SK-MEL-5 (cell line): ENCODE data around the gene INPP5A. TPM values are rescaled to one million over a fixed set of nuclear protein-coding genes. Genes with fewer than 3 reads are reported as not detected.
A peak's percentile ranks its signal among the peaks of the same experiment; 100 is the strongest.

Source experiments
- DNase-seq: peaks from one replicate; pipeline ENCODE4 v3.0.0-alpha.2; 2016; ENCODE audit warnings: low read depth, low spot score
- in situ Hi-C: cut with HindIII; loops from 2 replicates; pipeline ENCODE4 v1.10.0; 2016; ENCODE audit warnings: low sequenced_read_pairs, high pct_unique_total_duplicates, low pct_unique_long_range_greater_than_20kb
- total RNA-seq: library from RNA; depleted of rRNA; stranded (reverse); fragments of >200 nt; shearing (Covaris generic); gene quantifications from 2 replicates; pipeline ENCODE4 v1.2.3, GENCODE V29; 2014

INPP5A gene
- total RNA-seq, 1 experiment from 2014 or later: 11.1 TPM

DNA sequence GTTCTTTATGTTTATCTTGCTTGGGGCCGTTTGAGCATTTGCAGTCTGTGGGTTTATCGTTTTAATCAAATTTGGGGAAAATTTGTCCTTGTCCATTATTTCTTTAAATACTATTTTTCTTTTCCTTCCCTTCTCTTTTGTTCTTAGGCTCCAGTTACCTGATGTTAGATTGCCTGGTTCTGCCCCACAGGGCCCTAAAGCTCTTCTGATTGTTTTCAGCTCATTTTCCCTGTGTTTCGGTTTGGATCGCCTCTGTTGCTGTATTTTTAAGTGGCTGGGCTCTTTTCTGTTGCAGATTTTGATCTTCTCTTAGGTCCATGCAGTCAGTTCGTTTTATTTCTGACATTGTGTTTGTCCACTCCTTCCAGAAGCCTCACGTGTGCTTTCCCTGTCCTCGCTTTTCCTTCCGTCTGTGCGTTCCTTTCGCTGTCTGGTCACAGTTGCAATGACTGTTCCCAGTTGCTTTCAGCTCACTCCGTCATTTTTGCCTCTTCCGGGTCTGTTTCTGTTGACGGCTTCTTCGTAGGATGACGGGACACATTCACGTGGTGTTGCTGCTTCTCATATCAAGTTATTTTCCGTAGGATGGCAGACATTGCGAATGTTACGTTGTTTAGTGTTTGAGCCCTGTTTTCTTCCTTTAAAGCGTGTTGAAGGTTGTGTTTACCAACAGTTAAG lies 111.4 kb downstream of the INPP5A start:
- in situ Hi-C loops: no loop called here
- no peak for DNase-seq

DNA sequence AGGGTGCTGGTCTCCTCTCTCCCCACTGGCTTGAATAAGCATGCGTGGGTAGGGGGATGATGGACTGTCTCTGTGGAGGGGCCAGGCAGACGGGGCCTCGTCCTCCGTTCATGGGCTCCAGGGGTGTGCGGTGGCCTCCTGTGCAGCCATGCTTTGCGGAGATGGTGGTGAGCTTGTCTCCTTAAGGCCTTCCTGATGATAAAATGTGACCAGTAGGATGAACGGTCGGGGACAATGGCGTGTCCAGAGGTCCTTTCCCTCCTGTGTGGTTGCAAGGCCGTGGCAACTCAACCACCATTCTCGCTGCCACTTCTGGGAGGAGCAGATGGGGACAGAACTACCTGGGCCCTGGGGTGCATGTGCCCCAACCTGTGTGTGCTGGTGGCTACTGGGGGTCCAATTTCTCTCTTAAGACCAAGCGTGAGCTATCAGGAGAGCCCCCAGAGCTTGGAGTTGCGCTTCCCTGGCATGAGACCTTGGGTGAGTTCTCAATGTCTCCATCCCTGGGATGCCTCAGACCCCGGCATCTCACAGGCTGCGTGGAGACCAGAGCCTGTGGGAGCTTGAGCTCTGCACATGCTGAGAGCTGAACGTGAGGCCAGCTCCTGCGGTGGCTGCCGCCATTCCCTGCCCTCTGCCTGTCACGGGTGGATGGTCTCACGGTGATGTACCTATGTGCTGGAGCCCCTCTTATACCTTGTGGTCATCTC lies 112.2 kb downstream of the INPP5A start:
- DNase-seq: no peak
- in situ Hi-C loops: no loop called here

DNA sequence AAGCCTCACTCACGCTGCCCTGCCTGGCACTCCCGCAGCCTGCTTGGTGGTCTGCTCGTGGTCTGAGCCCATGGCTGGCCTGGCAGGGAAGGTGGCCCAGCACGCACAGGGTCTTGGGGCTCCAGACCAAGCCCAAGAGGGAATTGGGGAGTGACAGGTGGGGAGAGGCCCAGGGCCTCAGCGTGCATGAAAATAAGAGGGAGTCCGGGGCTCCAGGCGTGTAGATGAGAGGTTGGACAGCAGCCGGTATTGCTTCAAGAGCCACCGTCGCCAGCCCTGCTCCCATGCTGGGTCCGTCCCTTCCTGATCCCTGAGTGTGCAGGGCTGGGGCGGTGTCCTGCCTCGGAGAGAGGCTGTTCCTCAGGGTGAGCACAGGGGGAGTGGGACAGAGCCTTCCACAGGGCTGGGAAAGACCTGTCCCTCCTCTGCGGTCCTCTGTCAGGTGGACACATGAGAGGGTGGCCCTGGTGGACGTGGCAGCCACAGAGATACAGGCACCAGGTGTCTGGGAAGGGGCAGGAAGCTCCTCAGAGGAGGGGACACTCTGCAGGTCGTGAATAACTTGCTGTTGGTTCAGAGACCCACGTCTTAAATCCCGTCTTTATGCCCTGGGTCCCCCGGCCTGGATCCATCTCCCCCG lies 113.1 kb downstream of the INPP5A start:
- in situ Hi-C loops: no loop called here
- DNase-seq: no peak

DNA sequence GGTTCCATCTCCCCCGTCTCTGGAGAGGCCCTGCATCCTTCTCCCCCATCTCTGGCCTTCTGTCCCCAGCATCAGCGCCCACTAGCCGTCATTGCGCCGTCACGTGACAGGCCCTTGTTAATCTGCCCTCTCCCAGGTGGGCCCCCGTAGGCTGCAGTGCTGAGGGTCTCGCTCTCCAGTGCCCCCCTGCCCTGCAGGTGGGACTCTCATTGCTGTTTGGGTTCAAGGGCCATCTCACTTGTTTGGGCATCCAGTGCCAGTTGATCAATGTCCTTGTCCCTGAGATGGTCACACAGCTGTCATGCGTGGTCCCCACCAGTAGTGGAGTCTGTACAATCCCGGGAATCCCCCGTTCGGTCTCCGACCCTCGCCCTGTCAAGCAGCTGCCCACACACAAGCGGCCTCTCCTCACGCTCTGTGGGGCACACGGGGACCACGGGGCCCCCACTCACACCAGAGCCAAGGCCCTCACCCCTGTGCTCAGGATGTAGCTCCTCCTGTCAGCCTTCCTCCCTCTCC lies 114.0 kb downstream of the INPP5A start:
- in situ Hi-C loops: no loop called here
- DNase-seq: no peak

DNA sequence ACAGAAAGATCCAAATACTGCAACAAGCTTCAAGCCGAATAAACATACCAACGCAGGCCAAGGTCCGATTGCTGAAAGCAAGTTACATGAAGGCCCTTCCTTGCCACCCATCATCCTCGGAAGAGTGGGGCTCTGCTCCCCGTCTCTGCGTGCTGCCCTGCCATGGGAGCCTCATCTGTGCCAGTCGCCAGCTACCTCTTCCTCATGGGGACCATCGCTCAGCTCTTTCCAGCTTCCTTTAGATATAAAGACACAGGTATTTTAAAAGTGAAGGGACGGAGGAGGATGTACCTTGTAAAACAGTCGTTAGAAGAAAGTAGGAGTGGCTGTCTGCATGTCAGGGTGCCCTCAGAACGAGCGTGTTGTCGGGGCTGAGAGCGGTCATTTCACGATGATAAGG lies 114.9 kb downstream of the INPP5A start:
- DNase-seq: no peak
- in situ Hi-C loops: no loop called here

DNA sequence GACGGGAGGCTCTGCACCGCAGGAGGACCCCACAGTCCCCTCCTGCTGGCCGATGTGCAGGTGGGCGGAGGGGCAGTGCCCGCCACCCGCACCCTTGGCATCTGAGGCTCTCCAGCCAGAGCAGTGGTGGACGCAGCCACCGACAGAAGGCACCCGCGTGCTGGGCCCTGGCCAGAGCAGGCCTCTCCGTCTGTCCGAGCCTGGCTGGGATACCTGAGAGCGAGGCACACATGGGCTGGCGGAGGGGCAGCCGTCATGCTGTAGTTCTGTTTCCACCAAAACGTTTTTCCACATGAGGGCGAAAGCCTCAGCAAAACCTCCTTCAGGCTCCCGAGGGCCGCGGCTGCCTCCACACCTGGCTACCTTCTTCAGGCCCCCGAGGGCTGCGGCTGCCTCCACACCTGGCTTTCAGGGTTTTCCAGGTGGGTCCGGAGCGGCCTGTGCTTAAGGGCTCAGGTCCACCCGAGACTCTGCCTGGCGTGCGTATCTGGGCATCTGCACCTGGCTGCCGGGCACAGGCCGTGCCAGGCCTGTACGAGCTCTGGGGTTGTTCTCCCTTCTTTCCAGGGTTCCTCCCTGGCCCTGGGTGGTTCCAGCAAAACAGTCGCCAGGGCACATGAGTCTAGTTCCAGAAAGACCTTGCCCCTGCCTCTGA lies 115.5 kb downstream of the INPP5A start:
- no peak for DNase-seq
- in situ Hi-C loops: no loop called here

DNA sequence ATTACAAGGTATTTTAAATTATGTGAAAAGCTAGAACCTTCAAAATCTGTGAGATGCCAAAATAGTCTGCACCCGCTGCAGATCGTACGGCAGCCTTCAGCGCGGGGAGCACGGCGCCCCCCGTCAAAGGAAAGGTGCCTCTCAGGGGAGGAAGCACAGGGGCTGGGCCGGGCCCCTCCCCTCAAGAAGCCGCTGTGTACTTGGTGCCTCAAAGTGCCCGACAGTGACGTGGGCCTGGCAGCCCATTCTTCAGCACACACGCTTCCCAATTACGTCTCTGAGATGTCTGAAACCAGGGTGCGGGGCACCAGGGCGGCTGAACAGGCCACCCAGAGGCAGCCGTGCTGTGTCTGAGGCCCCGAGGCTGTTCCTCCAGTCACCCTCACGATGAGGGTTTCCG lies 116.1 kb downstream of the INPP5A start:
- DNase-seq: no peak
- in situ Hi-C loops: no loop called here

DNA sequence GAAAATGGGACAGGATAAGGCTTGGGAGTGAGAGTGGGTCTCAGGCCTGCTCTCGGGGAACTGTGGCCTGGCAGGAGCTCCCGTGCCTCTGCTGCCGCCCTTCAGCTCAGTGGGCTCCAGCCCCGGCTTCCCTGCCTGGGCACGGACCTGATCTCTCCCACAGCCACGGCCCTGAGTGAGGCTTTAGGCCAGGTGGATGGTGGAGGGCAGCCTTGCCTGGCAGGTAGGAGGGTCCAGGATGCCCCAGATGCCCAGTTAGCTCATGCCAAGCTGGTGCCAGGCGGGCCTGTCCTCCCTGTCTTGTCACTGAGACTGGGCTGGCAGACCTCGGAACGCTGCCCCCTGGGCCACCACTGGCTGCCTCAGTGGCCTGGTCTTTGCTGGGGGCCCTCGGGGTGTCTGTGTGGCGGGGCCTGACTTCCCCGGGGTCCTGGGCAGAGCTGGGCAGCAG lies 116.6 kb downstream of the INPP5A start:
- in situ Hi-C loops: no loop called here
- no peak for DNase-seq

DNA sequence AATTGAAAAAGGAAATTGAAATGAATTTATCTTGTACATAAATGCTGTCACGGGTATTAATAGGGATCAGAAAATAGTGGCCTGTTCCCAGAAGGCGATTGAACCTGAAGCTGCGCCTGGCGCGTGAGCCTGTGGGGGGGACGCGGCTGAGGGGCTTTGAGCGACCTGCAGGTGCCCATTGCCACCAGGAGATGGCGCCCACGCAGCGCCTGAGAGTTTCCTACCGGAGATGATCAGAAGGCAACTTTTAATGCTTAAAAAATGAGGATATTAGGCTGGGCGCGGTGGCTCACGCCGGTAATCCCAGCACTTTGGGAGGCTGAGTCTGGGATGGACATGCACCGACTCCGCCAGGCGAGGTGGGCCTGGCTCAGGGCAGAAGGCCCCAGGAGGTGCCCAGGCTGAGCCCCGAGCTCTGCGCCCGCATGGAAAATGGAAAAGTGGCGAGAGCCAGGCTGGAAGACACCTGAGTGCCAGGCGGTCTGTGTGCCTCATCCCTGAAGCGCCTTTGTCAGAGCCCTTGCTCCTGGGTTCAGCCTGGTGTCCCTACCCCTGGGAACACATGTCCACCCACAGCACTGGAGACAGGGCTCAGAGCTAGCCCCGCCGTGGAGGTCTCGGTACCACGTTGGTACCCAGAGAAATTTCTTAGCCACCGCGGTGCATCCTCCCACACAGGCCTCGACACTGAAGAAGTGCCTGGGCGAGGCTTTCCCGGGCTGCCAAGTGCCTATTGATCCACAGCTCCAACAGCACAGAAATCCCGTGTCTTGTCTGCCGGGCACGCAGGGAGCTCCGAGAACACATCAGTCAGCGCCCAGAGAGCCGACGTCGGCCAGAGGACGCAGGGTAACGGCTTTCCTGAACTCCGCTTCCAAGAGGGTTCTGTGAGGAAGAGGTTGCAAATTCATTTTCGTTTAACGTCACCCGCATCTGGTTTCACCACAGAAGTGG lies 117.4 kb downstream of the INPP5A start:
- peak; percentile 53 for DNase-seq
- in situ Hi-C loops: no loop called here

DNA sequence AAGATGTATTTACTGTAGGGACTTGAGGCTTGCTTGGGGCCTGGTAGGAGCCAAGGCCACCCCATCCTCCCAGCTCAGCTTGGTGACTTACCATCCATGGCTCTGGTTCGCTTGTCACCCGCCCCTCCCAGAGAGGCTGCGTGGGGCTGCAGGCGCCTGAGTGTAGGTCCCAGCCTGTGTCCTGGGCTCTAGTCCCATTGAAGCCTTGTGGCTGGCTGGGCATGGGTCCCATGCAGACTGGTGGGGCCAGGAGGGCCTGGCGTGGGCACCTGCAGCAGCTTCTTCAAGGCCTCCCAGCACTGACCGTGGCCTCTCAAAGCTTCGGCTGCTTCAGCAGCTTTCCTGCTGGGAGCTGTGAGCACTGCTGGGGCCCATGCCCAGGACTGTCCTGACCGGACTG lies 118.1 kb downstream of the INPP5A start:
- no peak for DNase-seq
- in situ Hi-C loops: no loop called here

DNA sequence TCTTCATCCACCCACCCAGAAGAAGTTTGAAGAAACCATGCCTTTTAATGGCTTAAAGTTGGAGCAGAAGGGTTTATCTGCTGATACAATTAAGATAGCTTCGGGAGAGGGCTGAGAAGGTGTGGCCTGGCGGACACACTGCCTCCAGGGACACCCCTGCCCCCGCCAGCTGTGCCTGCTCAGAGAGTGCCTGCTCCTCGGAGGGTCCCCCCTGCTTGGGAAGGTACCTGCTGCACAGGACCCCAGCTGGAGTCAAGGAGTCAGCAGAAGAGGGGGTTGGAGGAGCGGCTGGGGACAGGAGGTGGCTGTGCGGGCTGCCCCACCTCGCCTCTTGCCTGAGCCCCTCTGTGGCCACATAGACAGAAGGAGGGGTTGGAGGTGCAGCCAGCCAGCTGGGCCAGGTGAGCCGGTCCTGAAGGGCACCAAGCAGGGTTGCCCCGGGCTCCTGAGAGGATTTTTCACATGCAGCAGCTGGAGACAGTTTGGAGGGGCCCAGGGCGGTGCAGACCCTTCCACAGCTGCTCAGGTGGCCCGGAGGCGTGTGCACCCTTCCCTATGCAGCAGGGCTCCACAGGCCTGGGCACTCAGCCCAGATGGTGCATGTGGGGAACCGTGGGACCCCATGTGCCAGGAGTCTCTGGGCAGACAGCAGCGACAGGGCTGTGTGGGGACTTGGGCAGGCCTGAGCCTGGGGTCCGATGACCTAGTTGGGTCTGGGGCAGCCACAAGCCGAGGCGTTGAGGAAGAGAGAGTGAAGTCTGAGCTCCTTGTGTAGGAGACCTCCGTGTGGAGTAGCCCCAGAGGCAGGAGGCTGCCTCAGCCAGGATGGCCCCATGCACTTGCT lies 118.9 kb downstream of the INPP5A start:
- DNase-seq: no peak
- in situ Hi-C loops: no loop called here

DNA sequence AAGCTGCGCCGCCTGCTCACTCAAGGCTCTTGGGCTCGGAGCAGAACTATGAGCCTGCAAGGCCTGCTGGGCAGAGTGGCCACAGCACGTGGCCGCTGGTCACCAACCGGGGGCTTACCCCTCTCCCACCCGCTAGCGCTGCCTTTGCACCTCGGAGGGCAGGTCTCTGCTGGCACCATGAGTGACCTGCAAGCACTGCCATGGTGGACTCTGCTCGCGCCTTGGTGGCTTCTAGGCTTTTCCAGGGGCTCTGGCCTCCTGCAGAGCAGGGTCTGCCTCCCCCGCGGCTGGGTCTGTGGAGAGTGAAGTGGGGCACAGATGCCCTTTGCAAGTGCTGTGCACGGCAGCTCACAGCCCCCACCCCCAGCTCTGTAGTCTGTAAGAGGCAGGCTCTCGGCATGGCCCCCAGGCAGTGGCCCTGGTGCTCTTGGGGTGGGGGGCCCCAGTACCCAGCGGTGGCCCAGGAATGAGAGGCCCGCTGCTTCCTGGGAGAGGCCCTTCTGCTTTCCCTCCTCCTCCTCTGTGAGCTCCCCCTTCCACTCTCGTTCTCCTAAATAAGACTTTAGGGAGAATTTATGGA lies 119.6 kb downstream of the INPP5A start:
- in situ Hi-C loops: no loop called here
- DNase-seq: no peak

DNA sequence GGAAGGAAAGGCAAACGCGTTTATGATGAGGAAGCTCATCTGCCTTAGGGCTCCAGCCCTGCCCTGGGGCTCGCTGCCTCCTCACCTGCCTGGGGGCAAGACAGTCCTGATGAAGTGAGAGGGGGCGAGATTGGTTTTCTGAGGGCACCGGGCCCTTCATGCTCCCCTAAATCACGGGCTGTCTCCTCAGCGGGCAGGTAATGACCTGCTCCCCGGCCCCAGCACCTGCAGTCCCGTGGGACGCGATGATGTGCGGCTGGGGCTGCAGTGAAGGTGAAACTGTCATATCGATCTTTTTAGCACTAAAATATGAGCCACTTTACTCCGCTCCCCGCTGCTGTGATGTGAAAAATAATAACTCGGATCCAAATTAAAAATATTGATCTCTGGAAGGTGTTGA lies 120.2 kb downstream of the INPP5A start:
- DNase-seq: no peak
- in situ Hi-C loops: no loop called here

DNA sequence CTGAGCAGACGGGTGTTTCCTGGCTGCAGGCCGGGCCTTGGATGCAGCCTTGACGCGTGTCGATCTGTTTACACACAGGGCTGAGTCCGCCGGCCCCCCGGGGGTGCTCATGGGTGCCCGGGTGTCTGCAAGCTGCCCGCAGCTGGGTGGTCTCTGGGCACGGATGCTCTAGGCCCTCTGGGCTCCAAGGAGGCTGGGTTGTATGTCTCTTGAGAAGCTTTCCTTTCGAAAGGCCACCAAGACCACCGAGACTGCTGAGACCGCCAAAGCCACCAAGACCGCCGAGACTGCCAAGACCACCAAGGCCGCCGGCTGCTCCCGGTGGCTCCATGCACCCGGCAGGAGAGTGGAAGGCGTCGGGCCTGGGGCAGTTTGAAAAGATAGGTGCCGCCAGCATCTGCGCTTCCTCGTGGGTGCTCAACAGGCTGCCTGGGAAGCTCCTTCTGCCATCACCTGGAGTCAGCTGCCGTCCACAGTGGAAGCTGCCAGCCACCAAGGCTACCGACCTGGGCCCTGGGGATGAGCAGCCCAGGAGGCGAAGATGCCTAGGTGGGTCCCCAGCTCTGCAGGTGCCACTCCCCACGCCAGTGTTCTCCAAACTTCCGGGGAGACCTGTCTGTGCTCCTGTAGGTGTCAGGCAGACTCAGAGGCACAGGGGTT lies 121.1 kb downstream of the INPP5A start:
- in situ Hi-C loops: no loop called here
- DNase-seq: no peak

DNA sequence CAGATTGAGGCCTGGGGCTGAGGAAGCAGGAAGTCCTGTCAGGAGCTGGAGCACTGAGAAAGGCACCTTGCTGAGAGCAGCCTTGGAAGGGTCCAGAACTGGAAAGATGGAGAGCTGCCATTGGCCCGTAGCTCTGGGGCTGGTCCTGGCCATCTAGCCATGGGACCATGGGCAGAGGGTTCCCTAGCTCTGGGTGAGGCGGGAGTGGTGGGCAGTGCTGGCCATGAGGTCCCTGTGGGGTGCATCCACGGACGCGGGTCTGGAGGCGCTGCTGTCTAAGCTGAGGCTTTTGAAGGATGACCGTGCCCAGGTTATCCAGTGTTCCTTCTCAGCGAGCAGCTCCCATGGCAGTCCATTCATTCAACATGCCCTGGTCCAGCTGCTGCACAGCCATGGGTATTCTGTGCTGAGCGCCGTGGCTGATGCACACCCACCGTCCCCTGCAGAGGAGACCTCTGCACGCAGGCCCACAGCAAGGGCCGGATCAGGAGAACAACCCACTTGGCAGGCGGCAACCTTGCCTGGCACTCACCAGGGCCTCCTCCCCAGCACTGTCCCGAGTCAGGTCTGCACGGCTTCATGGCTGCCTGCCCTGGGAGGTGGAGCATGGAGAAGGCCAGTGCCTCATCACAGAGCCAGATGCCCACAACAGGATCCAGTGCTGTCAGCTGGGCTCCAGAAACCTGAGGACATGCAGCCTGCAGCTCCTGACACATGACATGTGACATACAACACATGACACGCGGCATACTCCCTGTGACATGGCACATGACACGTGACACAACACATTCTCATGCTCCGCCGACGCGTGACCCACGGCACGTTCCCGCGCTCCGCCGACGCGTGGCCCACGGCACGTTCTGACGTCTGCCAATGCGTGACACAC lies 121.9 kb downstream of the INPP5A start:
- in situ Hi-C loops: no loop called here
- DNase-seq: no peak
